HG03460 (cell line): ENCODE results near the gene MARK4.
"Not testable (repeated sequence)": the region's sequence is repeated elsewhere in the genome, so short reads cannot be mapped to it uniquely, and the experiment has no call there.

Source experiments
- ATAC-seq: cut with Tn5 transposase; IDR thresholded peaks from one replicate; pipeline ENCODE4 v1.9.1; 2021; ENCODE audit not compliant: unreplicated experiment

MARK4 gene

DNA sequence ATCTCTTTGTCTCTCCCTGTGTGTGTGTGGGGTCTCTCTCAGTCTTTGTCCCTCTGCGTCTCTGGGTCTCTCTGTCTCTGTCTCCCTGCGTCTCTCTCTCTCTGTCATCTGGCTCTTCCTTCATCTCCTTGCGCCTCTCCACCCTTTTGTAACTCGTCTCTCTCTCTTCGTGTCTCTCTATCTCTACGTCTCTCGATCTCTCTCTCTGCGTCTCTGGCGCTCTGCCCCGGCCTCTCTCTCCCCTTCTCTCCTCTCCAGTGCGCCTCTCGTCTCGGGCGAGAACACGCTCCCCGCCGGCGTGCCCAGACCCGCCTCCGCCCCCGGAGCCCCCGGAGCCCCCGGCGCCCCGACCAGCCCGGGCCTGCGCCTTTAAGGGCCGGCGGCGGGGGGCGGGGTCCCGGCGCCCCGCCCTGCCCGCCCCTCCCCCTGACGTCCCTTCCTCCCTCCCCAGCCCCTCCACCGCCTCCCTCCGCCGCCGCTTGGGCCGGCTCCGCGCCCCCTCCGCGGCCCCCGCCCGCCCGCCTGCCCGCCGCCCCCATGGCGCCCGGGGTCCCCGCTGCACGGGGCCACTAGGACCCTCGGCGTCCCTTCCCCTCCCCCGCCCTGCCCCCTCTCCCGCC lies at the start of gene MARK4:
MARK4 (plus strand) TSS at position 440 of the 620 bp plus-strand sequence. CDS start 318 bp downstream, outside the sequence.
- ATAC-seq = no peak

DNA sequence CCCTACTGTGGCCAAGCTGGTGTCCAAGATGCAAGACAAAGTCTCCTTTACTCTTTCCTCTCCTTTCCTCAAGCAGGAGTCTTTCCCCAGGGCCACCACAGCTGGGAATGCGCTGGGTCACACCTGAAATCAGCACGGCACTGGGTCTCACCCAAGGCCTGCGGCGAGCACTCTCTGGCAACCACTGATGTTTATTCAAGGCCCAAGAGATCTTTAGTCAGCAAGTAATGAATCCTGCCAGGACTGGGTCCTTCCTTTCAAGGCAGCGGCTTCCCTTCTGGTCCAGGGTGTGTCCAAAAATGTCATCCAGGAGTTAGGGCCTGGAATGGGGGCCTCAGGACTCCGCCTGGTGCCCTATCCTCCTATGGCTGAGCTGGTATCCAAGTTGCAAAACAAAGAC lies 48.4 kb upstream of the MARK4 start:
- no peak for ATAC-seq

DNA sequence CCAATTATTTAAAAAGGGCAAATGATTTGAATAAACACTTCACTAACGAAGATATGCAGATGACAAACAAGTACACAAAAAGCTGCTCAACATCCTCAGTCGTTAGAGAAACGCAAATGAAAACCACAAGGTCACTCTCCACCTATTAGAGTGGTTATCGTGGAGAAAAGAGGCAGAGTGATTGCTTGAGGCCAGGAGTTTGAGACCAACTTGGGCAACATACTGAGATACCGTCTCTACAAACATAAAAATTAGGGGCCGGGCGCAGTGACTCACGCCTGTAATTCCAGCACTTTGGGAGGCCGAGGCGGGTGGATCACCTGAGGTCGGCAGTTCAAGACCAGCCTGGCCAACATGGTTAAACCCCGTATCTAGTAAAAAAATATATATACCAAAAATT lies 45.3 kb upstream of the MARK4 start:
- ATAC-seq = no peak

DNA sequence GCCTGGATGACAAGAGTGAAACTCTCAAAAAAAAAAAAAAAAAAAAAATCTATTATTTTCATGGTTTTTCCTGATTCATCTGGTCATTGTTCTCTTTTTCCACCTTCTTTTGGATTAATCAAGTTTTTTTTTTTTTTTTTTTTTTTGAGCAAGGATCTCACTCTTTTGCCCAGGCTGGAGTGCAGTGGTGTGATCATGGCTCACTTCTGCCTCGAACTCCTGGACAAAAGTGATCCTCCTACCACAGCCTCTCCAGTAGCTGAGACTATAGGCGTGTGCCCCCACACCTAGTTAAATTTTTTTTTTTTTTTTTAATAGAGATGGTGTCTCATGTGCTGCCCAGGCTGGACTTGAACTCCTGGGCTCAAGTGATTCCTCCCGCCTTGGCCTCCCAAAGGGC lies 44.7 kb upstream of the MARK4 start:
- ATAC-seq = no peak

DNA sequence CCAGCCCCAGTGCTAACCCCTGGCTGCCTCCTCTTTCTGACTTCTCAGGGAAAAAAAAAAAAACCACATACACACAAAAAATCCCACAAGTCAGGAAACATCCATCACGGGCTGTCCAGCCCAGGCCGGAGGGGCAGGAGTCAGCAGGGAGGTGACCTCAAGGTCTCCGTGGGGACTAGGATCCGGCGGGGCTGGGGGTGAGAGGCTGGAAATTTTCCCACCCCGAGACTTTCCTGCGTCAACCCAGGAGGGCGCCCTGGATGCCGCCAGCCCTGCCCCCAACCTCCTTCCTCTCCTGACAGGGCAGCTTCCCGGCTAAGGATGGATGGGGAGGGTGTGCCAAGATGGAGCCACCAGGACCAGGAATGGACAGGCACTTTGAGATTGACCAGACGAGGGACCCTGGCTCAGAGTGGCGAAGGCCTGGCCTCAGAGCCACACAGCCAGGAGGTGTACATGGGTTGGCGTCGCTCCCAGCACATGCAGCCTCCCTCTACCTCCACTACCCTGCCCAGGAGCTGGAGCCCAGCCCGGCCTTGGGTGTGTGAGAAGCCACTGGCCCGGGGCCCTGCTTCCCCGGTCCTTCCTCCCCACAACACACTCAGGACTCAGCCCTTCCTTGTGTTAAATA lies 39.2 kb upstream of the MARK4 start:
- ATAC-seq = no peak

DNA sequence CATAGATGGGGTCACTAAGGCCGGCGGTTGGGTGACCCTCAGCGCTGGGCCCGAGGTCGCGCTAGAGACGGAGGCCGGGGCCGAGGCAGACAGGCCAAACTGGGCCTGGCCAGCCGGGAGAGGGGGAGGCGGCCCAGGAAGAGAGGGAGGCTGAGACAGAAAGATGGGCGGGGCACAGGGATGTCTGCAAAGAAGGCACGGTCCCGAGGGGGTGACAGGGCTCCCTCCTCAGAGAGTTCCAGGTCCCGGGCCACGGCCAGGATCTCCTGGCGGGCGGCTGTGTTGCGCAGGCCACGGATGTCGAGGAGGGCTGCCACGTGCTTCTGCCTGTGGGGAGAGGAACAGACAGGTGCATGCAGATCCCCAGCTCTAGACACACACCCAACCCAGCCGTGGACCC lies 38.0 kb upstream of the MARK4 start:
- ATAC-seq = no peak

DNA sequence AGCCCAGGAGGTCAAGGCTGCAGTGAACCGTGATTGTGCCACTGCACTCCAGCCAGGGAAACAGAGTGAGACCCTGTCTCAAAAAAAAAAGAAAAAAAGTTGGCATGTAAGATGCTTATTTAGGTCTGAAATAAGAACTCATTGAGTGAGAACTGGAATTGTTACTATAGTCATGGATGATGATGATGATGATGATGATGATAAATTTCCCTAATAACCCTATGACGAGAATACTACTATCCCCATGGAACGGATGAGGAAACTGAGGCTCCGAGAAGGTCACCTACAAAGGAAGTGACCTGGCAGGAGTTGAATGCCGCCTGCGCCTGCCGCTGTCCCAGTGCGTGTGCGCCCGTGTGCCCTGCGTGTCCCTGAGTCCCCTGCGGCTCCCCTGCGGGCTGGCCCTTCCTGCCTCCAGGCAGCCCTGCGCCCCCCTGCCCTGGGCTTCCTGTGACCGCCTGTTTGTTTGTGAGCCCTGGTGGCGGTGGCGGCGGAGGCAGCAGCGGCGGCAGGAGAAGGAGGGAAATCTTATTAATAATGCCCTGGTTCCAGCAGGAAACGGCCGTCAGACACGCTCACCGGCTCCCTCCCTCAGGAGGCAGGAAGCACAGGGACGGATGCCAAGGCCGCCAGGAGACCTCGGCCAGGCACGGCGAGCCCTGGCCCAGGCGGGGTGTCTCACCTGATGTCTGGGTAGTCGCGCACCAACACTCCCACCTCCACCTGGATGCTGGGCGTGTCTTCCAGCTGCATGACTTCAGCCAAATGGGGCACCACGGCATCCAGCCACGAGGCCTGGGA lies 35.5 kb upstream of the MARK4 start:
- no peak for ATAC-seq

DNA sequence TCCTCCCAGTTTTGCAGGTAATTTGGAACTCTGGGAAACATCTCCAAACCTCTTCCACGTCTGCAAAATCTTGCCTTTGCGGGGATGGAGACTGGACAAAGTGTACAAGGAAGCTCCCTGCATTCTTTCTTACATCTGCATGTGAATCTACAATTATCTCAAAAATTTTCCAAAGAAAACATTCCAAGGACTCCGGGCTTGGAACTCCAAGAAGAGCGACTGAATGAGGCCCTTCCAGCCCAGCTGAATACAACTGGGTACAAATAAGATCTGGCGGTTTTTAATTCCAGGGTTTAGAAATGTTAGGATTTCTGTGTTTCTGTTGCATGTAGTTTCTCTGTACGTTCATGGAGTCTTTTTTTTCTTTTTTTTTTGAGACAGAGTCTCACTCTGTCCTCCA lies 34.4 kb upstream of the MARK4 start:
- no peak for ATAC-seq

DNA sequence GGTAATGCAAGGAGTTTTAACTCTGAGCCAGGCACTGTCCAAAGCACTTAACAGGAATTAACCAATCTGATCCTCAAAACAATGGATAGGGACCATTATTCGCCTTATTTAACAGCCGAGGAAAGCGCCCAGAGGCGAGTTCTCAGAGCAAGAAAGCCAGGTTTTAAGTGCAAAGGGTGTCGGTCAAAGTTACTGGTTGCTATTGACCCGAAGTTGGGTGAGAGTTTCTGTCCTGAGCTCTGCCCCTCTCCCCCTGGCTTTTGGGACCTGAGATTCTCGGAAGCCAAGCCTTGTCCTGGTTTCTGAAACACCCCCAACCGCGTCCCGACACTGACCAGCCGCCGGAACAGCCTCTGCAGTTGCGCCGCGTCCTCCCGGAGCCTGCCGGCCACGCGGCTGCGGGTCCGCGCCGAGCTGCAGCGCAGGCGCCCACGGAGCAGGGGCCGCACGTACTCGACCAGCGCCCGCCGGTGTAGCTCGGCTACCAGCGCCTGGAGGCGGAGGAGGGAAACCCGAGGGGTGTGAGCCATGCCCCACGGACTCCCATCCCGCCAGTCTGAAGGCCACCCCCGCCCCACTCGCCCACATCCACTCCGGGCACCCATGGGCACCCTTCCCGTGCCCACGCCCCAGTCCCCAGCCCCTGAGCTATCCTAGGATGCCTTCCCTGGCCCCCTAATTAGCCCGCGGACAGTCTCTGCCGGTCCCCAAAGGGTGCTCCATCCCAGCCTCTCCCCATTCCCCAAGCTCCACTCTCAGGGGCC lies 33.7 kb upstream of the MARK4 start:
- ATAC-seq = no peak

DNA sequence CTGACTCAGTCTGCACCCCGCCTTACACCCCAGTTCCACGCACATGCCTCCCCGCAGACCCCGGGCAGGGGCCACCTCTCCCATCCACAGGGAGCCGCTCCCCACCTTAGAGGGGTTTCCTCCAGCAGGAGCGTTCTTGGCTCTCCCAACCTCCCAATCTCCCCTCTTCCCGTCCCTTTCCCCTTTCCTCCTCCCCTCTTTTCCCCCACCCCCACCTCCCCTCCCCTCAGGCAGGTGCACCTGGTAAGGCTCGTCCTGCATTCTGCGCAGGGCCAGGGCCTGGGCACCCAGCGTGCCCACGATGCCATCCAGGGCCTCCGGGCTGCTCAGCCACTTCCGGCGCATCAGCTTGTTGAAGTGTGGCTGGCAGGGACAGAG lies 33.1 kb upstream of the MARK4 start:
- ATAC-seq = no peak

DNA sequence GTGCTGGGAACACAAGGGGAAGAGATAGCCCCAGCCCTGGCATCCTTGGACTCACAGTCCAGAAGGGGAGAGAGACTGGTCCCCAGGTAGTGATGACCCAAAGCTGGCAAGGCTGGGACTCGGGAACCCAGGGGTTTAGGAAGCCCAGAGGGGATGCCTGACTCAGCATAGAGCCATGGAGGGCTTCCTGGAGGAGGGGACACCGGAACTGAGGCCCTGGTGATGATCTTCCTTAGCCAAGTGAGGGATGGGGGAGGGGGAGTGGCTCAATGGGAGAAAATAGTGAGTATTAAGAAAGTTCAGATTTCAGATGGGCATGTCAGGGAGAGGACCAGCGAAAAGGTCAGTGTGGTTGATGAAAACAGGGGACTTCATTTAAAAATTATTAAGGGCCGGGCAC lies 32.6 kb upstream of the MARK4 start:
- no peak for ATAC-seq

DNA sequence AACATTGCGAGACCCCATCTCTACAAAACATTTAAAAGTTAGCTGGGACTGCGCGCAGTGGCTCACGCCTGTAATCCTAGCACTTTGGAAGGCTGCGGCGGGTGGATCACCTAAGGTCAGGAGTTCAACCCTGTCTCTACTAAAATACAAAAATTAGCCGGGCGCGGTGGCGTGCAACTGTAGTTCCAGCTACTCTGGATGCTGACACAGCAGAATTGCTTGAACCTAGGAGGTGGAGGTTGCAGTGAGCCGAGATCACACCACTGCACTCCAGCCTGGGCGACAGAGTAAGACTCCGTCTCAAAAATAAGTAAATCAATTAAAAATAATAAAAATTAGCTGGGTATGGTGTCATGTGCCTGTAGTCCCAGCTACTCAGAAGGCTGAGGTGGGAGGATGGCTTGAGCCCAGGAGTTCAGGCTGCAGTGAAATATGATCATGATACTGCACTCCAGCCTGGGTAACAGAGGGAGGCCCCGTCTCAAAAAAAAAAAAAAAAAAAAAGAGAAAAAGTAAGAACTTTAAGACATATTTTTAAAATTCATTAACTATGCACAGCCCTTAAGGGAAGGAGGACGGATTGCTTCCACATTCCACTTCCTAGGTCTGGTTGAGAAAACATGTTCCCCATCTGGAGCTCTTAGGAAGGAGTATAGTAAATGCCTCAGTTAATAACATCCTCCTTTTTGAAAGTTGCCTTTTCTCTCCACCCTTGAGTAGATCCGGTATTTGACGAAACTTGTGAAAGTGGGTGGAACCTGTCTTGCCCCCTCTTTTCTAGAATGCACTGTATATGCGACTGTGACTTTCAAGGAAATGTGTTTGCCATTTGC lies 31.9 kb upstream of the MARK4 start:
- ATAC-seq = no peak

DNA sequence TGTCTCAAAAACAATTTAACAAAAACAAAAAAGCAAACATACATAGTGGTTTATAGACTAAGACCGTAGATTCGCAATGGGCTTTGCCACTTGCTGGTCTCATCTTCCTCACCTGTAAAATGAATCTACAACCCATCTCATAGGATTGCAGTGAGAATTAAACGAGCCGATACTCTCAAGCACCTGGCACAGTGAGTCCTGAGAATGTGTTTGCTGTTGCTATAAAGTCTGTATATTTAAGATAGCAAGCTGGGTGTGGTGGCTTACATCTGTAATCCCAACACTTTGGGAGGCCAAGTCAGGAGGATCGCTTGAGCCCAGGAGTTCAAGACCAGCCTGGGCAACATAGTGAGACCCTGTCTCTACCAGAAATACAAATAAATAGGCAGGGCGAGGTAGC lies 28.3 kb upstream of the MARK4 start:
- no peak for ATAC-seq

DNA sequence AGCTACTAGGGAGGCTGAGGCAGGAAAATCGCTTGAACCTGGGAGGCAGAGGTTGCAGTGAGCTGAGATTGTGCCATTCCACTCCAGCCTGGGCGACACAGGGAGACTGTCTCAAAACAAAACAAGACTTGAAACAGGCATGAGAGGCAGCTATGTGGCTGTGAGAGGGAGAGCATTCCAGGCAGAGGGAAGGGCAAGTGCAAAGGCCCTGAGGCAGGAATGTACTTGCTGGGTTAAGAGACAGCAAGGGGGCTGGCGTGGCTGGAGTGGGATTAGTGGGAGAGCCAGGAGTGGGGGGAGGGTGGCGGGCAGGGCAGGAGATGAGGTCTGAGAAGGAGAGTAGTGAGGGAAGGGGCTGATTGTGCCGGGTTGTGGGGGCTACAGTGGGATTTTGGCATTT lies 27.2 kb upstream of the MARK4 start:
- ATAC-seq = no peak

DNA sequence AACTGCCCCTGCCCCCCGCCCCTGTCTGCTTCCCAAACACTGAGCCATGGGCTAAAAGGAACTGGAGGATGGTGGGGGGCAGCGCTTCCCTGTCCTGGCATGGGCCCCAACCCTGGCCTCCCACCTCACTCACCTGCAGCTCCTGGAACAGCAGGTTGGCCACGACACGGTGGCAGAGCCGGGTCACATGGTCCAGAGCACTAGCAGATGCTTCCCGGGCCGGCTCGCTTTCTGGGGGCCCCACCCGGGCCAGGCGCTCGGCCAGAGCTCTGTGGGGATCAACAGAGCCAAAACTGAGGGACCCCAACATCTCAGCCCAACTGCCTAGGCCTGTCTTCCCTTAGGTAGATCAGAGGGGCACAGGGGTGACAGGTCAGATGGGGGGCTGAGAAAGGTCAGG lies 26.4 kb upstream of the MARK4 start:
- ATAC-seq = no peak

DNA sequence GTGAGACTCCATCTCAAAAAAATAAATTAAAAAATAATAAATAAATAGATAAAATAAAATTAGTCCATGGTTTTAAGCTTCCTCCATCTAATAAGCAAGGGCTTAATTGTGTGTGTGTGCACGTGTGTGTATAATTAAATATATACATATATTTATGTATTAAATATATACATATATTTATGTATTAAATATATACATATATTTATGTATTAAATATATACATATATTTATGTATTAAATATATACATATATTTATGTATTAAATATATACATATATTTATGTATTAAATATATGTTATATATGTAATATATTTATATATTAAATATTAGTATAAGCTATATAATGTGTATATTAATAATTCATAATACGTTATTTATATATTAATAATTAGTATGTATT lies 22.0 kb upstream of the MARK4 start:
- ATAC-seq = not testable (repeated sequence)

DNA sequence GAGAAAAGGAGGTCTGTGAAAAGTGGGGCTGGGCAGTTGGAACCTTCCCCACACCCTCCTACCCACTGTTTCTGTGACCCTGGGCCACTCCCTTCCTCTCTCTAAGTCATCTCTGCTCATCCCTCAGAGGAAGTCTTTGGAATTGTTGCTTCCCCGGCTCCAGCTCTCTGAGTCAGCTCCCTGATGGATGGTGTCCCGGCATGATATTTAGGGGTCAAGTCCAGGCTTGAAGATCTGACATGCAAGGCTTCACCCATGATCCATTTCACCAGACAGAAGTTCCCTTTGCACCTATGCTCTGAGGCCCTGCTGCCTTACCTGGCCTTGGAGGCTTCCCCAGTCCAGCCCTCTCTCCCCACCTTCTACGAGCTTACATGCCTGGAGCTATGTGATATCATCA lies 19.2 kb upstream of the MARK4 start:
- no peak for ATAC-seq

DNA sequence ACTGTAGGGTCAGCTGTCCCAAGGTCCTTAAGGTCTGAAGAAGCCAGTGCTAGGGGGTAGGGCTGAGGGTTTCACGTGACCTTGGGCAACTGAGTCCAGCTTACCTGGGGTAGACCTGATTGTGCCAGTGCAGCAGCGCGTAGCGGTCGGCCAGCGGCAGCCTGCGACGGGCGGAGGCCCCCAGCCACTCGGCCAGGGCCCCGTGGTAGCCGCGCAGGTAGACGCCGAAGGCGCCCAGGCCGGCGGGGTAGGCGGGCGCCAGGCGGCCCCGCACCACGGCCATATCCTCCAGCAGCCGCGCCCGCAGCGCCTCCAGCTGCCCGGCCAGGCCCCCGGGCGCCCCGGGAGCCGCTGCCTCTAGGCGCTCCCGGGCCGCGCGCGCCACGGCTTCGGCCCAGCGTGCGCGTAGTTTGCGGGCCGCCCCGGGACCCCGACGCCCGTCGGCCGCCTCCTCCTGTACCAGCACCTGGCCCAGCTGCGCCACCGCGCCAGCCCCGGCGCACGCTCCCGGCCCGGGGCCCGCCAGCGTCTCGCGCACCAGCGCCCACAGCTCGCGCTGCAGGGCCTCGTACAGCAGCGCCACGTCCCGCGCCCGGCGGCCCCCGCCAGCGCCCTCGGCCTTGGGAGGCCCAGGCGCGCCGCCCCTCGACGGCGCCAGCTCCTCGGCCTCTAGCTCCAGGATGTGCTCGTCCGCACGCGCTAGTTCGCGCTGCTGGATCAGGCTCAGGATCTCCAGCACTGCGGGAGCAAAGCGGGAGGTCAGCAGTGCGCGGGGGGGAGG lies 16.8 kb upstream of the MARK4 start:
- ATAC-seq = no peak

DNA sequence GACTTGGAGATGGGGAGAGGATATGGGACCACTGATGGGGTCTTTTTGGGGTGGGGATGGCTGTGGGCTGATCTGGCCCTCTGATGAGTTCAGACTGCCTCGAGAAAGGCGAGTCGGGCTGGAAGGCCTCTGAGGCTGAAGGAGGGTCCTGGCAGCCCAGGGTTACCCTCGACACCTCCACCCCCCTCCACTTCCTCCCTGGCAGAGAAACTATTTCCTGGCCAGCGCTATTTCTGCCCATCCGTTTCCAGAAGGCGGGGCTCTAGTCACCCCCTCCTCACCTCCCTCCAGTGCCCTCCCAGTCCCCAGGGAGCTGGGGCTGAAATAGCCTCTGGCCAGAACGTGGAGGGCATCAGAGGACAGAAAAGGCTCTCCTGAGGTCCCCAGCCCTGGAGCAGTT lies 15.6 kb upstream of the MARK4 start:
- no peak for ATAC-seq

DNA sequence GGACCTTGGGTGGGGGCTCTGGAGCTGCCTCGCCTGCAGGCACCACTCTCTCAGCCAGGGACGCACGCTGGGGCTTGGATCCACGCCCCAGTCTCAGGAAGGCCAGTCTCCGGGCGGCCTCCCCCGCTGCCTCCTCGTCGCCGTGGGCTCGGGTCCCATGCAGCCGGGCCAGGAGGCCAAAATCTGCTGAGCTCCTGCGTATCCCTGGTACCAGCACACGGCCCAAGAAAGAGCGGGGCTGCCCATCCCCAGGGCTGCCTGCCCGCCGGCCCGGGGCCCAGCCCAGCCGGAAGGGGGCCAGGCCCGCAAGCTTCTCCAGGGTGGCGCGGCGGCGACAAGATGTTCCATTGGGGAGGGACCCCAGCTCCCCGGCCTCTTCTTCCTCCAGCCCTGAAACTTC lies 12.5 kb upstream of the MARK4 start:
- ATAC-seq = no peak
